Hepatocyte (in vitro differentiated cells): ENCODE data around the gene EXOC3L4. TPM values are rescaled to one million over a fixed set of nuclear protein-coding genes. Genes with fewer than 3 reads are reported as not detected.
"Not testable (repeated sequence)": the region's sequence is repeated elsewhere in the genome, so short reads cannot be mapped to it uniquely, and the experiment has no call there.

Experiments
- DNase-seq: peaks from one replicate; pipeline ENCODE4 v3.0.0-alpha.2; 2016; ENCODE audit warnings: low spot score
- H2AFZ ChIP-seq: fragments of 200-600 bp; sonication (generic); 2 replicates; pipeline ENCODE4 v1.6.0; 2016; ENCODE audit warnings: antibody characterized with exemption, mild to moderate bottlenecking
- H3K27ac ChIP-seq: fragments of 200-600 bp; sonication (generic); 2 replicates; pipeline ENCODE4 v1.5.1; 2016; ENCODE audit warnings: mild to moderate bottlenecking
- H3K27me3 ChIP-seq: fragments of 200-600 bp; sonication (generic); 2 replicates; pipeline ENCODE4 v1.6.1; 2016
- H3K36me3 ChIP-seq: fragments of 200-600 bp; sonication (generic); replicated peaks from 2 replicates; pipeline ENCODE4 v1.5.1; 2016; ENCODE audit warnings: low read depth; ENCODE audit not compliant: insufficient read depth
- H3K4me1 ChIP-seq: fragments of 200-600 bp; sonication (generic); 2 replicates; pipeline ENCODE4 v1.5.1; 2016; ENCODE audit warnings: mild to moderate bottlenecking, moderate library complexity; ENCODE audit not compliant: insufficient read depth
- H3K4me2 ChIP-seq: fragments of 200-600 bp; sonication (generic); 2 replicates; pipeline ENCODE4 v1.6.0; 2016
- H3K4me3 ChIP-seq: fragments of 200-600 bp; sonication (generic); 2 replicates; pipeline ENCODE4 v1.5.1; 2016; ENCODE audit warnings: mild to moderate bottlenecking
- H3K79me2 ChIP-seq: fragments of 200-600 bp; sonication (generic); 2 replicates; pipeline ENCODE4 v1.6.0; 2017; ENCODE audit warnings: mild to moderate bottlenecking
- H3K9me2 ChIP-seq: fragments of 200-600 bp; sonication (generic); replicated peaks from 2 replicates; pipeline ENCODE4 v1.6.0; 2017; ENCODE audit warnings: mild to moderate bottlenecking; ENCODE audit not compliant: insufficient read depth
- H3K9me3 ChIP-seq: fragments of 200-600 bp; sonication (generic); 2 replicates; pipeline ENCODE4 v1.5.1; 2016; ENCODE audit warnings: low read depth, mild to moderate bottlenecking
- H4K20me1 ChIP-seq: fragments of 200-600 bp; sonication (generic); 2 replicates; pipeline ENCODE4 v1.6.0; 2016; ENCODE audit warnings: mild to moderate bottlenecking; ENCODE audit not compliant: insufficient read depth, poor library complexity, severe bottlenecking
- EZH2 ChIP-seq: fragments of 200-600 bp; sonication (generic); IDR thresholded peaks from 2 replicates; pipeline ENCODE4 v1.6.1; 2016; ENCODE audit warnings: antibody characterized with exemption, mild to moderate bottlenecking, borderline replicate concordance
- EZH2phosphoT487 ChIP-seq: fragments of 200-600 bp; sonication (generic); IDR thresholded peaks from one replicate; pipeline ENCODE4 v1.6.1; 2018; ENCODE audit warnings: antibody characterized with exemption, mild to moderate bottlenecking, low read depth, moderate library complexity; ENCODE audit not compliant: unreplicated experiment, severe bottlenecking
- WGBS: methylation state at CpG from one replicate; pipeline ENCODE4 v1.1.6; 2016; ENCODE audit warnings: low lambda C conversion rate; ENCODE audit errors: missing lambda C conversion rate; 5-methylcytosine and 5-hydroxymethylcytosine counted together
- polyA plus RNA-seq: library from polyadenylated mRNA; unstranded; fragments of >200 nt; fragmentation: Nextera tagmentation; extraction: Ambion mirVana; gene quantifications from 2 replicates; pipeline ENCODE4 v1.2.1, GENCODE V29; 2016
- total RNA-seq: library from RNA; depleted of rRNA; stranded (reverse); fragments of >200 nt; gene quantifications from 2 replicates; pipeline ENCODE4 v1.2.3, GENCODE V29; 2014
- TF ChIP-seq, protein P1 (sequence below): fragments of 200-600 bp; sonication (generic); IDR thresholded peaks from 2 replicates; pipeline ENCODE4 v1.5.1; 2016; ENCODE audit warnings: antibody characterized with exemption, mild to moderate bottlenecking; ENCODE audit not compliant: poor library complexity

Gene EXOC3L4
- 12.4 and 35.3 TPM in 2 replicates for total RNA-seq
- polyA plus RNA-seq: 31.0 and 40.3 TPM in 2 replicates

DNA sequence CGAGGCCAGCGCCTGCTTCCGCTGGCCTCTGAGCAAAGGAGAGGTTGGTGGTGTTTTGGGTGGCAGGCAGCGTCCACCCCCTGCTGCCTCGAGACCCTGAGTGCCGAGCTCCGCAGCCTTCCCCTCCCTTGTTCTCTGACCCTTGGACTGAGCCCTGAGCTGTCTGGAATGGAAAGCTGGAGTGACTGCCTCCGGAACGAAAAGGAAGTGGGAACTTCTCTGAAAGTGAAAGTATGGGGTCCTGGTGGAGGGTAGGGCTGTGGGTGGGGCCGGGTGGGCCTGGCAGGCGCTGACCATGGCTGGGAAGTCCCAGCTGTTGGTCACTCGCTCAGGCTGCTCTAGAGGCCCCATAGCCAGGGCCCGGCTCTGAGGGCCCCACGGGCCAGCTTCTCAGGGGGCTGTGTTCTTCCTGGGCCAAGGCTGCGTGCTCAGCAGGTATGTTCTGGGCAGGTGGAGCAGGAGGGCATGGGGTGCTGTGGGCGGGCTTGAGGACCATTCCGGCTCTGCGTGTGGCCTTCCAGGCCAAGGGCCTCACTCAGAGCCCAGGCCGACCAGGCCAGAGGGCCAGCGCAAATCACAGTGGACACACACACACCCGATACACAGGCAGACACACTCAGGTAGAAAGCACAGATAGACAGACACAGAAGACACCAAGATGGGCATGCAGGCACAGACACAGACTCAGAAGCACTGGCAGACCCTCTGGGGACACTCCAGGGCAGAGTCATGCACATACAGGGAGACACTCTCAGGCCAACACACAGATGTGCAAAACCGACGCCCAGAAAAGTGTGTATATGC lies at the start of gene EXOC3L4:
Gene EXOC3L4 (plus strand): TSS at position 320 of the 804 bp plus-strand sequence. CDS start 5,495 bp downstream, outside the sequence.
- H3K27ac ChIP-seq: peak within 1 kb of the TSS; percentile 88
- no peaks in the 10 kb centered on the region for H3K79me2 ChIP-seq
- H3K9me3 ChIP-seq: no peaks in the 10 kb centered on the region
- TF ChIP-seq EZH2phosphoT487 (no peak), EZH2 (no peak)
- TF ChIP-seq, protein P1, sequence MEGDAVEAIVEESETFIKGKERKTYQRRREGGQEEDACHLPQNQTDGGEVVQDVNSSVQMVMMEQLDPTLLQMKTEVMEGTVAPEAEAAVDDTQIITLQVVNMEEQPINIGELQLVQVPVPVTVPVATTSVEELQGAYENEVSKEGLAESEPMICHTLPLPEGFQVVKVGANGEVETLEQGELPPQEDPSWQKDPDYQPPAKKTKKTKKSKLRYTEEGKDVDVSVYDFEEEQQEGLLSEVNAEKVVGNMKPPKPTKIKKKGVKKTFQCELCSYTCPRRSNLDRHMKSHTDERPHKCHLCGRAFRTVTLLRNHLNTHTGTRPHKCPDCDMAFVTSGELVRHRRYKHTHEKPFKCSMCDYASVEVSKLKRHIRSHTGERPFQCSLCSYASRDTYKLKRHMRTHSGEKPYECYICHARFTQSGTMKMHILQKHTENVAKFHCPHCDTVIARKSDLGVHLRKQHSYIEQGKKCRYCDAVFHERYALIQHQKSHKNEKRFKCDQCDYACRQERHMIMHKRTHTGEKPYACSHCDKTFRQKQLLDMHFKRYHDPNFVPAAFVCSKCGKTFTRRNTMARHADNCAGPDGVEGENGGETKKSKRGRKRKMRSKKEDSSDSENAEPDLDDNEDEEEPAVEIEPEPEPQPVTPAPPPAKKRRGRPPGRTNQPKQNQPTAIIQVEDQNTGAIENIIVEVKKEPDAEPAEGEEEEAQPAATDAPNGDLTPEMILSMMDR: no peak
- H2AFZ ChIP-seq: no peak within 1 kb of the TSS
- no peaks in the 10 kb centered on the region for H3K27me3 ChIP-seq
- peaks cover 29% of the 10 kb centered on the region for H3K4me1 ChIP-seq
- H3K4me2 ChIP-seq: peak within 1 kb of the TSS; percentile 68
- 75% methylated on average over 22 of the region's 23 CpGs for WGBS
- H3K36me3 ChIP-seq: no peaks in the 10 kb centered on the region
- no peak within 1 kb of the TSS for H3K4me3 ChIP-seq
- no peaks in the 10 kb centered on the region for H4K20me1 ChIP-seq
- H3K9me2 ChIP-seq: no peaks in the 10 kb centered on the region
- DNase-seq: peak; percentile 73

DNA sequence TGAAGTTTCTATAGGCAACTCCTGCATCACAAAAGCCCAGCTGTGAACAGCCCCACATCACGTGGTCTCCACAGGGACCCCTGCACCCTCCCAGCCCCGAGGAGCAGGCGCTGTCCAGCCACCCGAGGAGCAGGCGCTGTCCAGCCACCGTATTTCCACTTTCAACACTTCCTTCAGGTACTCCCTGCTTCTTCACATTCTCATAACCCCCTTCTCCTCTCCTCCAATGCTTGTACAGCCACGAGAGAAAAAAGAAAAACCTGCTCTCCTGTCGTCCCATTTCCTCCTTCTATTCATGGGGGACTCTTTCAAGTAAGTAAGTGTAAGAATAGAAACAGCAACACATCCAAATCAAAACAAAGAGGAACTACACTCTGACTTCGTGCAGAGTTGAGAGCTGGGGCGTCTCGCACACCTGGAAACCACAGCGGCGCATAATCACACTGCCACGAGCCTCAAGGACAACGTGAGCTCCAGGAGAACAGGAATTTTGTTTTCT lies 49.1 kb upstream of the EXOC3L4 start:
- H3K36me3 ChIP-seq: no peaks in the 10 kb centered on the region
- peak overlapping the region; percentile 60 for H3K4me2 ChIP-seq
- 57% methylated on average over 15 of the region's 15 CpGs for WGBS
- H3K27ac ChIP-seq: no peak overlapping the region
- no peaks in the 10 kb centered on the region for H3K27me3 ChIP-seq
- H4K20me1 ChIP-seq: peaks cover 87% of the 10 kb centered on the region
- H2AFZ ChIP-seq: no peak overlapping the region
- peaks cover 98% of the 10 kb centered on the region for H3K79me2 ChIP-seq
- H3K4me1 ChIP-seq: no peaks in the 10 kb centered on the region
- H3K9me2 ChIP-seq: no peaks in the 10 kb centered on the region
- H3K4me3 ChIP-seq: no peak overlapping the region
- H3K9me3 ChIP-seq: no peaks in the 10 kb centered on the region
- TF ChIP-seq EZH2 (no peak), EZH2phosphoT487 (no peak)
- TF ChIP-seq, protein P1: no peak
- DNase-seq: no peak

DNA sequence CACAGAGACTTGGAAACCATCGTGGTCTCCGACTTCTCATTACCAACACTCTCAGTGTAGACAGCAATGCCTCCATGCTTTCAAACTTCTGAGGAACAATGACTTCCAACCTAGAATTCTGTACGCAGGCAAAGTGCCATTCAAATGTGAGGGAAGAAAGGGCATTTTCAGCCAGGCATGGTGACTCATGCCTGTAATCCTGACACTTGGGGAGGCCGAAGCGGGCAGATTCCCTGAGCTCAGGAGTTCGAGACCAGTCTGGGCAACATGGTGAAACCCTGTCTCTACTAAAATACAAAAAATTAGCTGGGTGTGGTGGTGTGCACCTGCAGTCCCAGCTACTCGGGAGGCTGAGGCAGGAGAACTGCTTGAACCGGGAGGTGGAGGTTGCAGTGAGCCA lies 47.1 kb upstream of the EXOC3L4 start:
- H2AFZ ChIP-seq, H3K9me2 ChIP-seq, H3K4me1 ChIP-seq, H3K27ac ChIP-seq, H3K4me3 ChIP-seq, H3K9me3 ChIP-seq, H3K27me3 ChIP-seq, H3K36me3 ChIP-seq, DNase-seq, H3K4me2 ChIP-seq: not testable (repeated sequence)
- WGBS: 94% methylated on average over 8 of the region's 8 CpGs
- Histone ChIP-seq H4K20me1 (peaks cover 96% of the 10 kb centered on the region), H3K79me2 (peaks cover 99% of the 10 kb centered on the region)

DNA sequence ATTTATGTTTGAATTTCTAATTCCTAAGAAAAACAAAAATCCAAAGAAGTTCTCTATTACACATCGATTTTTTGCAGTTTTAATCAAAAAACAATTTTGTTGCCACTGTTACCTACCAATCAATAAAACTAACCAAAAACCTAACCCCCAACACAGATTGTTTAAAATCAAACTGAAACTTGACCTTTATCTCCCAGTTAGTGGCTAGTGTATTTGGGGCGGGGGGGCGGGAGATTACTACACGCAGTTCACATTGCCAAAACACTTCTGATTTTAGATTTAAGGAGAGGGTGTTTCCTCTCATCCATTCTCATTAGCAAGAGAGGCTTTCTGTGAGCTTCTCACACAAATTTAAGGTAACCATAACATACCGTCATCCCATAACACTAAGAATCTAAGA lies 43.6 kb upstream of the EXOC3L4 start:
- Histone ChIP-seq H3K9me3 (no peaks in the 10 kb centered on the region), H2AFZ (no peak overlapping the region), H3K36me3 (no peaks in the 10 kb centered on the region), H3K79me2 (peaks cover 97% of the 10 kb centered on the region), H3K4me1 (peaks cover 15% of the 10 kb centered on the region), H3K27me3 (no peaks in the 10 kb centered on the region), H4K20me1 (peaks cover 97% of the 10 kb centered on the region), H3K4me2 (no peak overlapping the region), H3K27ac (no peak overlapping the region), H3K9me2 (no peaks in the 10 kb centered on the region), H3K4me3 (no peak overlapping the region)
- DNase-seq: no peak
- no peak for TF ChIP-seq EZH2
- WGBS: 87% methylated on average over 5 of the region's 5 CpGs
